ENCODE measurements around the gene LTF. TPM values are rescaled to one million over a fixed set of nuclear protein-coding genes. Genes with fewer than 3 reads are reported as not detected.

Gene LTF
- total and polyA plus RNA-seq, 2 of the 13 experiments (the other 11 are each of a cell fraction or from before 2014, with no cell fraction given) = not detected

DNA sequence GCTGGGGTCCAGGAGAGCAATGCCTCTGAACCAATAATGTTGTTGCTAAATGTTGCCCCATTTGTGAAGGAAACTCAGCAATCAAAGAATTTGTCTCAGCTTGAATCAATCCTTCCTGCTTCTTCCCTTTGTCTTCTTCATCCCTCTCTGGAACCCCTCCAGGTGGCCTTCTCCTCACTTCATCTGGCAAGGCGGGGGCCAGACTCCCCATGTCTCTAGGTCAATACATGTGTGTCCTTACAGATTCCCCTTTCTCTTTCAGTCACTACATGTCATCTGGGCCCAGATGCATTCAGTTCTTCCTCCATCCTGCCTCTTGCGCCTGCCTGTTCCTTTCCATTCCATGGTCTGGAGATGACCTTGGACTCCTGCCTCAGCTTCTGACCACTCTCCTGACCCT is 8.0 kb upstream of the LTF start:
- TF ChIP-seq, protein P1, sequence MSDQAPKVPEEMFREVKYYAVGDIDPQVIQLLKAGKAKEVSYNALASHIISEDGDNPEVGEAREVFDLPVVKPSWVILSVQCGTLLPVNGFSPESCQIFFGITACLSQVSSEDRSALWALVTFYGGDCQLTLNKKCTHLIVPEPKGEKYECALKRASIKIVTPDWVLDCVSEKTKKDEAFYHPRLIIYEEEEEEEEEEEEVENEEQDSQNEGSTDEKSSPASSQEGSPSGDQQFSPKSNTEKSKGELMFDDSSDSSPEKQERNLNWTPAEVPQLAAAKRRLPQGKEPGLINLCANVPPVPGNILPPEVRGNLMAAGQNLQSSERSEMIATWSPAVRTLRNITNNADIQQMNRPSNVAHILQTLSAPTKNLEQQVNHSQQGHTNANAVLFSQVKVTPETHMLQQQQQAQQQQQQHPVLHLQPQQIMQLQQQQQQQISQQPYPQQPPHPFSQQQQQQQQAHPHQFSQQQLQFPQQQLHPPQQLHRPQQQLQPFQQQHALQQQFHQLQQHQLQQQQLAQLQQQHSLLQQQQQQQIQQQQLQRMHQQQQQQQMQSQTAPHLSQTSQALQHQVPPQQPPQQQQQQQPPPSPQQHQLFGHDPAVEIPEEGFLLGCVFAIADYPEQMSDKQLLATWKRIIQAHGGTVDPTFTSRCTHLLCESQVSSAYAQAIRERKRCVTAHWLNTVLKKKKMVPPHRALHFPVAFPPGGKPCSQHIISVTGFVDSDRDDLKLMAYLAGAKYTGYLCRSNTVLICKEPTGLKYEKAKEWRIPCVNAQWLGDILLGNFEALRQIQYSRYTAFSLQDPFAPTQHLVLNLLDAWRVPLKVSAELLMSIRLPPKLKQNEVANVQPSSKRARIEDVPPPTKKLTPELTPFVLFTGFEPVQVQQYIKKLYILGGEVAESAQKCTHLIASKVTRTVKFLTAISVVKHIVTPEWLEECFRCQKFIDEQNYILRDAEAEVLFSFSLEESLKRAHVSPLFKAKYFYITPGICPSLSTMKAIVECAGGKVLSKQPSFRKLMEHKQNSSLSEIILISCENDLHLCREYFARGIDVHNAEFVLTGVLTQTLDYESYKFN (CRISPR knock-in tag; conservative IDR thresholded peaks at IDR 0.05) = no peak
- Histone ChIP-seq H3K4me2 (ENCODE audit: low read depth, low read length) (no peak overlapping the region), H3K9ac (ENCODE audit: insufficient read depth, low read depth, low read length) (no peak overlapping the region), H4K20me1 (ENCODE audit: insufficient read depth, low read length) (no peaks in the 10 kb centered on the region), H3K79me2 (ENCODE audit: insufficient read depth, low read length) (no peaks in the 10 kb centered on the region), H3K27ac (ENCODE audit: extremely low read length, insufficient read depth, low read length) (no peak overlapping the region), H3K4me3 (replicated peaks in 1 of 3; ENCODE audit: insufficient read depth in 1 of 3, low read depth in 2 of 3, low read length in 3 of 3) (no peak overlapping the region), H2AFZ (ENCODE audit: low read length) (no peak overlapping the region), H3K9me3 (ENCODE audit: low read length) (no peaks in the 10 kb centered on the region), H3K36me3 (replicated peaks in 1 of 2; ENCODE audit: control insufficient read depth in 1 of 2, insufficient read depth in 2 of 2, low read length in 2 of 2) (no peaks in the 10 kb centered on the region), H3K4me1 (ENCODE audit: insufficient read depth, low read length) (no peaks in the 10 kb centered on the region), H3K27me3 (ENCODE audit: control insufficient read depth in 1 of 2, insufficient read depth in 2 of 2, low read length in 2 of 2) (peaks cover 0 to 5% of the 10 kb centered on the region in 2 experiments; a peak in 1 of 5 replicates)
- in situ Hi-C loops (cut with HindIII; ENCODE audit: extremely low pct_ligation_motif_present, low pct_unique_long_range_greater_than_20kb) = no loop called here
- ChIA-PET CTCF (ENCODE audit: low intra/inter-chr PET ratio, low total read pairs) (no interaction called here), POLR2A (no interaction called here)
- DNase-seq (ENCODE audit: low spot score) = no peak
- FAIRE-seq = no peak
- WGBS (ENCODE audit: low lambda C conversion rate) = 49% methylated on average over 2 of the region's 2 CpGs
- no peak for ATAC-seq
- BruUV-seq (replicated peaks) = no TSS peak
- intact Hi-C loops (cut with micrococcal nuclease; ENCODE audit: unreplicated experiment) = no loop called here

DNA sequence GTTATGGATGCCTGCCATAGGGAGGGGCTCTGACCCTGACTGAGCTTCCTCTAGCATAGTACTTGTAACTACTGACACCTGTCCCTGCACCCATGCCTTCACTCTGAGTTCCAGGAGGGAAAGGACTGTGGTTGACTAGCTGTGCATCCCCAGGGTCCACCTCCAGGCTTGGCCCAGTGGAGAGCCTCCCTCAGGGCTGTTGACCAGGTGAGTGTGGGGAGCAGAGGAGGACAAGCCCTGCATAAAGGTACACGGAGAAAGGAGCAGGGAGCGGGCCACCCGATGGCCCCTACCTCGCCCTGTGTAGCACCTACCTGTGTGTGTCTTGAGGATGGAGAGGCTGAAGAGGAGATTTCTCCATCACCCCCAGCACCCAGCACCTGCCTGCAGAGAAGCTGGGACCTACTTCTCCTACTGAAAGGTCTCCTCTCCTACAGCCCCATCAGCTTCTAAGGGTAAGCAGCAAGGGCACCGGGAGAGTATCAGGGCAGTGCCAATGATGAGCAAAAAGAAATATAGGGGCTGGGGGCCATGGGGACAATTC is 6.7 kb upstream of the LTF start:
- in situ Hi-C loops (cut with HindIII; ENCODE audit: extremely low pct_ligation_motif_present, low pct_unique_long_range_greater_than_20kb) (no loop called here), intact Hi-C loops (cut with micrococcal nuclease; ENCODE audit: unreplicated experiment) (no loop called here)
- H3K9me3 ChIP-seq (ENCODE audit: low read length) = no peaks in the 10 kb centered on the region
- H3K9ac ChIP-seq (ENCODE audit: insufficient read depth, low read depth, low read length) = no peak overlapping the region
- no TSS peak for BruUV-seq (replicated peaks)
- no peak overlapping the region for H3K4me3 ChIP-seq (replicated peaks in 1 of 3; ENCODE audit: insufficient read depth in 1 of 3, low read depth in 2 of 3, low read length in 3 of 3)
- H3K27me3 ChIP-seq (ENCODE audit: control insufficient read depth in 1 of 2, insufficient read depth in 2 of 2, low read length in 2 of 2) = 0 out of 5 replicates have a peak, but pooled peaks cover 0 to 4% of the 10 kb centered on the region in 2 experiments
- 31% methylated on average over 5 of the region's 5 CpGs for WGBS (ENCODE audit: low lambda C conversion rate)
- no peak overlapping the region for H3K27ac ChIP-seq (ENCODE audit: extremely low read length, insufficient read depth, low read length)
- ATAC-seq (no peak), FAIRE-seq (no peak), DNase-seq (ENCODE audit: low spot score) (no peak)
- H4K20me1 ChIP-seq (ENCODE audit: insufficient read depth, low read length) = no peaks in the 10 kb centered on the region
- H3K4me2 ChIP-seq (ENCODE audit: low read depth, low read length) = no peak overlapping the region
- ChIA-PET POLR2A (no interaction called here), CTCF (ENCODE audit: low intra/inter-chr PET ratio, low total read pairs) (no interaction called here)
- H3K4me1 ChIP-seq (ENCODE audit: insufficient read depth, low read length) = no peaks in the 10 kb centered on the region
- H3K36me3 ChIP-seq (replicated peaks in 1 of 2; ENCODE audit: control insufficient read depth in 1 of 2, insufficient read depth in 2 of 2, low read length in 2 of 2) = no peaks in the 10 kb centered on the region
- no peak overlapping the region for H2AFZ ChIP-seq (ENCODE audit: low read length)
- H3K79me2 ChIP-seq (ENCODE audit: insufficient read depth, low read length) = no peaks in the 10 kb centered on the region
- TF ChIP-seq, protein P2, sequence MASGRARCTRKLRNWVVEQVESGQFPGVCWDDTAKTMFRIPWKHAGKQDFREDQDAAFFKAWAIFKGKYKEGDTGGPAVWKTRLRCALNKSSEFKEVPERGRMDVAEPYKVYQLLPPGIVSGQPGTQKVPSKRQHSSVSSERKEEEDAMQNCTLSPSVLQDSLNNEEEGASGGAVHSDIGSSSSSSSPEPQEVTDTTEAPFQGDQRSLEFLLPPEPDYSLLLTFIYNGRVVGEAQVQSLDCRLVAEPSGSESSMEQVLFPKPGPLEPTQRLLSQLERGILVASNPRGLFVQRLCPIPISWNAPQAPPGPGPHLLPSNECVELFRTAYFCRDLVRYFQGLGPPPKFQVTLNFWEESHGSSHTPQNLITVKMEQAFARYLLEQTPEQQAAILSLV (CRISPR knock-in tag; IDR thresholded peaks at IDR 0.05; ENCODE audit: borderline replicate concordance) = no peak
- TF ChIP-seq ZFP82 (CRISPR knock-in tag; IDR thresholded peaks at IDR 0.05; ENCODE audit: borderline replicate concordance) (no peak), ZBTB21 (CRISPR knock-in tag; IDR thresholded peaks at IDR 0.05) (no peak), YEATS4 (CRISPR knock-in tag; IDR thresholded peaks at IDR 0.05; ENCODE audit: borderline replicate concordance) (no peak)
- TF ChIP-seq, protein P3, sequence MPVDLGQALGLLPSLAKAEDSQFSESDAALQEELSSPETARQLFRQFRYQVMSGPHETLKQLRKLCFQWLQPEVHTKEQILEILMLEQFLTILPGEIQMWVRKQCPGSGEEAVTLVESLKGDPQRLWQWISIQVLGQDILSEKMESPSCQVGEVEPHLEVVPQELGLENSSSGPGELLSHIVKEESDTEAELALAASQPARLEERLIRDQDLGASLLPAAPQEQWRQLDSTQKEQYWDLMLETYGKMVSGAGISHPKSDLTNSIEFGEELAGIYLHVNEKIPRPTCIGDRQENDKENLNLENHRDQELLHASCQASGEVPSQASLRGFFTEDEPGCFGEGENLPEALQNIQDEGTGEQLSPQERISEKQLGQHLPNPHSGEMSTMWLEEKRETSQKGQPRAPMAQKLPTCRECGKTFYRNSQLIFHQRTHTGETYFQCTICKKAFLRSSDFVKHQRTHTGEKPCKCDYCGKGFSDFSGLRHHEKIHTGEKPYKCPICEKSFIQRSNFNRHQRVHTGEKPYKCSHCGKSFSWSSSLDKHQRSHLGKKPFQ (CRISPR knock-in tag; IDR thresholded peaks at IDR 0.05; ENCODE audit: insufficient replicate concordance) = no peak
- TF ChIP-seq, protein P4, sequence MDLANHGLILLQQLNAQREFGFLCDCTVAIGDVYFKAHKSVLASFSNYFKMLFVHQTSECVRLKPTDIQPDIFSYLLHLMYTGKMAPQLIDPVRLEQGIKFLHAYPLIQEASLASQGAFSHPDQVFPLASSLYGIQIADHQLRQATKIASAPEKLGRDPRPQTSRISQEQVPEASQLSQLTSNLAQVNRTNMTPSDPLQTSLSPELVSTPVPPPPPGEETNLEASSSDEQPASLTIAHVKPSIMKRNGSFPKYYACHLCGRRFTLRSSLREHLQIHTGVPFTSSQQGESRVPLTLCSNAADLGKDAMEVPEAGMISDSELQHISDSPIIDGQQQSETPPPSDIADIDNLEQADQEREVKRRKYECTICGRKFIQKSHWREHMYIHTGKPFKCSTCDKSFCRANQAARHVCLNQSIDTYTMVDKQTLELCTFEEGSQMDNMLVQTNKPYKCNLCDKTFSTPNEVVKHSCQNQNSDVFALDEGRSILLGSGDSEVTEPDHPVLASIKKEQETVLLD (CRISPR knock-in tag; IDR thresholded peaks at IDR 0.05; ENCODE audit: low read depth) = no peak

Data from HepG2 (cell line).